Keratinocyte (primary cell): ENCODE data around the gene GNG13. TPM values are rescaled to one million over a fixed set of nuclear protein-coding genes. Genes with fewer than 3 reads are reported as not detected.

Experiments
- DNase-seq: peaks from one replicate; pipeline ENCODE4 v3.0.0-alpha.2; 2011; ENCODE audit warnings: low read depth, missing footprints, low spot score
- FAIRE-seq: peaks from 2 replicates; lab custom pipeline; 2011; peaks lifted over from hg19 to GRCh38; lab: Jason Lieb, UNC
- H2AFZ ChIP-seq: 2 replicates; pipeline ENCODE4 v1.6.0; 2012; ENCODE audit warnings: low read length, control low read depth, inconsistent platforms; ENCODE audit not compliant: control insufficient read depth
- H3K27ac ChIP-seq: 2 replicates; pipeline ENCODE4 v1.5.1; 2011; ENCODE audit warnings: low read length; ENCODE audit not compliant: control insufficient read depth, insufficient read depth
- H3K27me3 ChIP-seq: 3 replicates; pipeline ENCODE4 v1.6.0; 2011; ENCODE audit warnings: low read length; ENCODE audit not compliant: control insufficient read depth, insufficient read depth; ENCODE audit errors: extremely low read depth
- H3K36me3 ChIP-seq, 2 experiments: 2 replicates in 1 of 2; 3 replicates in 1 of 2; pipeline ENCODE4 v1.5.1; 2011; ENCODE audit warnings: low read length in 2 of 2, mild to moderate bottlenecking in 1 of 2; ENCODE audit not compliant: control insufficient read depth in 2 of 2, insufficient read depth in 2 of 2; ENCODE audit errors: extremely low read depth in 1 of 2
- H3K4me1 ChIP-seq: 3 replicates; pipeline ENCODE4 v1.5.1; 2011; ENCODE audit warnings: low read length; ENCODE audit not compliant: control insufficient read depth, insufficient read depth; ENCODE audit errors: extremely low read depth
- H3K4me2 ChIP-seq: 3 replicates; pipeline ENCODE4 v1.6.0; 2011; ENCODE audit warnings: low read depth, low read length; ENCODE audit not compliant: control insufficient read depth, insufficient read depth; ENCODE audit errors: extremely low read depth
- H3K4me3 ChIP-seq, 3 experiments: fragments of 200-600 bp in 1 of 3; sonication (generic) in 1 of 3; 2 replicates in 2 of 3; 3 replicates in 1 of 3; pipeline ENCODE4 v1.5.1; 2011 to 2016; ENCODE audit warnings: low read length in 3 of 3, mild to moderate bottlenecking in 3 of 3, control low read depth in 2 of 3, inconsistent platforms in 1 of 3, low read depth in 1 of 3, mixed read lengths in 1 of 3, mixed run types in 1 of 3, moderate library complexity in 1 of 3; ENCODE audit not compliant: control insufficient read depth in 2 of 3, insufficient read depth in 2 of 3; ENCODE audit errors: extremely low read depth in 1 of 3
- H3K79me2 ChIP-seq: 2 replicates; pipeline ENCODE4 v1.6.0; 2012; ENCODE audit warnings: low read length; ENCODE audit not compliant: control insufficient read depth, insufficient read depth
- H3K9ac ChIP-seq: 3 replicates; pipeline ENCODE4 v1.6.0; 2011; ENCODE audit warnings: low read length; ENCODE audit not compliant: control insufficient read depth, insufficient read depth; ENCODE audit errors: extremely low read depth
- H3K9me1 ChIP-seq: 3 replicates; pipeline ENCODE4 v1.6.0; 2011; ENCODE audit warnings: low read length; ENCODE audit not compliant: control insufficient read depth, insufficient read depth; ENCODE audit errors: extremely low read depth
- H3K9me3 ChIP-seq: 2 replicates; pipeline ENCODE4 v1.5.1; 2012; ENCODE audit warnings: low read depth, low read length; ENCODE audit not compliant: control insufficient read depth
- H4K20me1 ChIP-seq: 3 replicates; pipeline ENCODE4 v1.6.0; 2011; ENCODE audit warnings: low read length; ENCODE audit not compliant: control insufficient read depth, insufficient read depth; ENCODE audit errors: extremely low read depth
- EZH2 ChIP-seq: IDR thresholded peaks from one replicate; pipeline ENCODE4 v1.6.1; 2012; ENCODE audit warnings: inconsistent platforms, mild to moderate bottlenecking, low read length, moderate library complexity
- dilution Hi-C: fragments of 300-500 bp; cut with MboI; formaldehyde crosslinking; loops from one replicate; pipeline ENCODE4 v1.7.0; 2020; ENCODE audit warnings: low sequenced_read_pairs; ENCODE audit not compliant: extremely low pct_ligation_motif_present
- polyA plus RNA-seq, 5 experiments: library from polyadenylated mRNA; depleted of rRNA in 3 of 5; stranded (reverse) in 3 of 5; stranded (forward) in 1 of 5; unstranded in 1 of 5; fragments of >200 nt; gene quantifications; 1 replicate in 1 of 5; 2 replicates in 3 of 5; 3 replicates in 1 of 5; pipeline versions ENCODE4 v1.2.1 to v1.2.3, GENCODE V29; 2011 to 2012; ENCODE audit warnings: missing spikeins in 2 of 5, low read depth in 1 of 5, low replicate concordance in 1 of 5
- TF ChIP-seq, protein P1 (sequence below), 3 experiments: IDR thresholded peaks in 1 of 3; conservative IDR thresholded peaks in 1 of 3; optimal IDR thresholded peaks in 1 of 3; 2 replicates in 2 of 3; 3 replicates in 1 of 3; pipeline versions ENCODE3 to v1.5.1; 2011; ENCODE audit warnings: low read length in 3 of 3, mild to moderate bottlenecking in 3 of 3, moderate library complexity in 2 of 3, control low read depth in 1 of 3, inconsistent platforms in 1 of 3; ENCODE audit not compliant: insufficient read depth in 2 of 3; ENCODE audit errors: extremely low read depth in 1 of 3

The GNG13 gene
- polyA plus RNA-seq, 1 donor (not counting 4 experiments of a cell fraction or from before 2014, with no cell fraction given), result not detected

DNA sequence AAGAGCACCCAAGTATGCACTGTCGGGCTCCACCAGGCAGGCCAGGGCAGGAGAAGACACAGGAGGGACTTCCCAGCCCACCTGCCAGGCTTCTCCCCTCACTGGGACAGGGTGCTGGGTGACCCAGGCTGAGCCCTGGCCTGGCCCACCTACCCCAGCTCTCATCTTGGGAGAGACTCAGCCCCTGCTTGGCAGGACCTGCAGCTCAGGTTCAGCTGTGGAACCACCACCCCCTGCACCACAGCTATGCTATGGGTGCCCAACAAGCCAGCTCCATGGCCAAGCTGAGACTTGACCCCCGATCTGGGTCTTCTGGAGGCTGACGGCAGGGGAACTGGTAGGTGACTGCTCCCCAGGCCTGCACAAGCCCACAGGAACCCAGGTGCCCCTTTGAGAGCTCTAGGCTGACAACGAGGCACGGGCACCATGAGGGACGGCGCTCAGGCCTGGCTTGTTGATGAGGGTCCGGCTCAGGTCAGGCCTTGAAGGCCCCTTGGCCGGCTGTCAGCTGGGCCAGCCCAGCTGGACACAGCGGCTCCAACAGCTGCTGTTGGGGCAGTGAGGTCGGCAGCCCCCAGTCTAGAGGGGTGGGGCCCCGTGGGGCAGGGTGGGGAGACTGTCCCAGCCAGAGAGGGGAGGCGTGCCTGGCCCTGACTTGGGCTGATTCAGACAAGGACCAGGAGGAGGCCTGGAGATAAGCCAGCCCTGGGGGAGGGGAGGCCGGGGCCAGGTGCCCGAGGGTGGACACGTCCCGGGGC, 17.0 kb downstream of the GNG13 start:
- H3K4me3 ChIP-seq, result no peak overlapping the region
- TF ChIP-seq, protein P1, sequence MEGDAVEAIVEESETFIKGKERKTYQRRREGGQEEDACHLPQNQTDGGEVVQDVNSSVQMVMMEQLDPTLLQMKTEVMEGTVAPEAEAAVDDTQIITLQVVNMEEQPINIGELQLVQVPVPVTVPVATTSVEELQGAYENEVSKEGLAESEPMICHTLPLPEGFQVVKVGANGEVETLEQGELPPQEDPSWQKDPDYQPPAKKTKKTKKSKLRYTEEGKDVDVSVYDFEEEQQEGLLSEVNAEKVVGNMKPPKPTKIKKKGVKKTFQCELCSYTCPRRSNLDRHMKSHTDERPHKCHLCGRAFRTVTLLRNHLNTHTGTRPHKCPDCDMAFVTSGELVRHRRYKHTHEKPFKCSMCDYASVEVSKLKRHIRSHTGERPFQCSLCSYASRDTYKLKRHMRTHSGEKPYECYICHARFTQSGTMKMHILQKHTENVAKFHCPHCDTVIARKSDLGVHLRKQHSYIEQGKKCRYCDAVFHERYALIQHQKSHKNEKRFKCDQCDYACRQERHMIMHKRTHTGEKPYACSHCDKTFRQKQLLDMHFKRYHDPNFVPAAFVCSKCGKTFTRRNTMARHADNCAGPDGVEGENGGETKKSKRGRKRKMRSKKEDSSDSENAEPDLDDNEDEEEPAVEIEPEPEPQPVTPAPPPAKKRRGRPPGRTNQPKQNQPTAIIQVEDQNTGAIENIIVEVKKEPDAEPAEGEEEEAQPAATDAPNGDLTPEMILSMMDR (optimal IDR thresholded peaks at IDR 0.05 in 1 of 3, IDR thresholded peaks at IDR 0.05 in 1 of 3, conservative IDR thresholded peaks at IDR 0.05 in 1 of 3; ENCODE audit: extremely low read depth in 1 of 3, insufficient read depth in 2 of 3, low read length in 3 of 3), result no peak
- no peak for TF ChIP-seq EZH2
- dilution Hi-C loops, result no loop called here
- peaks cover 14% of the 10 kb centered on the region for H3K79me2 ChIP-seq
- peaks cover 24% of the 10 kb centered on the region for H3K4me1 ChIP-seq
- H3K36me3 ChIP-seq, result peaks cover 5 to 8% of the 10 kb centered on the region in 2 experiments
- H3K4me2 ChIP-seq, result no peak overlapping the region
- no peaks in the 10 kb centered on the region for H3K9me1 ChIP-seq
- peaks cover 15% of the 10 kb centered on the region for H3K27me3 ChIP-seq
- no peak for FAIRE-seq
- H3K9ac ChIP-seq, result no peak overlapping the region
- no peak overlapping the region for H3K27ac ChIP-seq
- no peak overlapping the region for H2AFZ ChIP-seq
- no peak for DNase-seq
- H4K20me1 ChIP-seq, result peaks cover 7% of the 10 kb centered on the region
- H3K9me3 ChIP-seq, result no peaks in the 10 kb centered on the region

DNA sequence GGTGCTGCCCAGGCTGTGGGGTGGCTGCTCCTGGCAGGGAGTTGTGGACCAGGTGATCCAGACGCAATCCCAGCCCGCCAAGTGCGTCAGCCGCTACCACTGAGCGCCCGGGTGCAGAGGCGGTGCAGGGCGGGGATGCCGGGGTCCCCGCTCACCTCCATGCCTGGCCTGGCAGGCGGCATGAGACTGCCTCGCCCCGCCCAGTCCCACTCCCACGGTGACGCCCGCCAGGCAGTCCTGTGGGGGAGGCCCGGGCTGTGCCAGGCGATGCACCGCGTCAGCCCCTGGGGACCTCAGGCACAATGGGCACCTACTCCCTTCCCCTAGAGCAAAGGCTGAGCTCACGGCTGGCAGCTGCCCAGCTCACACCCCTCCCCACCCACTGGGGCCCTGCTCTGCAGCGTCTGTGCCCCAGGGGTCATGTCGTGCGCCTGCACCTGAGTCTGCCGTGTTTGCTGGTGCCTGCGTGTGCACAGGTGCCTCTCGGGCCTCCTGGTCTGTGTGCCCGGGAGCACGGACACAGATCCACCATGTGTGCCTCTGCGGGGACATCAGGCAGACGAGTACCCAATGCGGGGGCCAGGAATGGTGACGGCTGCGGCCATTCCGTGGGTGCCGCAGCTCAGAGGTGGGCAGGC, 17.6 kb downstream of the GNG13 start:
- H3K79me2 ChIP-seq, result peaks cover 12% of the 10 kb centered on the region
- no peak for FAIRE-seq
- dilution Hi-C loops, result no loop called here
- no peak overlapping the region for H3K27ac ChIP-seq
- peaks cover 27% of the 10 kb centered on the region for H3K4me1 ChIP-seq
- no peaks in the 10 kb centered on the region for H3K9me3 ChIP-seq
- TF ChIP-seq, protein P1 (optimal IDR thresholded peaks at IDR 0.05 in 1 of 3, IDR thresholded peaks at IDR 0.05 in 1 of 3, conservative IDR thresholded peaks at IDR 0.05 in 1 of 3; ENCODE audit: extremely low read depth in 1 of 3, insufficient read depth in 2 of 3, low read length in 3 of 3), result no peak
- peak; percentile 28 for TF ChIP-seq EZH2
- H3K4me2 ChIP-seq, result peak overlapping the region; percentile 46
- H4K20me1 ChIP-seq, result peaks cover 7% of the 10 kb centered on the region
- H3K9me1 ChIP-seq, result no peaks in the 10 kb centered on the region
- no peak overlapping the region for H3K4me3 ChIP-seq
- no peak overlapping the region for H3K9ac ChIP-seq
- DNase-seq, result no peak
- peaks cover 15% of the 10 kb centered on the region for H3K27me3 ChIP-seq
- peaks cover 5 to 8% of the 10 kb centered on the region in 2 experiments for H3K36me3 ChIP-seq
- no peak overlapping the region for H2AFZ ChIP-seq
